GM19099 (cell line): ENCODE measurements around the gene STAC.

Experiments used
- POLR2A ChIP-seq: IDR thresholded peaks from 3 replicates; pipeline ENCODE4 v1.6.1; 2011; ENCODE audit warnings: low read depth; ENCODE audit not compliant: insufficient read length; ENCODE audit errors: extremely low read depth

Gene STAC

DNA sequence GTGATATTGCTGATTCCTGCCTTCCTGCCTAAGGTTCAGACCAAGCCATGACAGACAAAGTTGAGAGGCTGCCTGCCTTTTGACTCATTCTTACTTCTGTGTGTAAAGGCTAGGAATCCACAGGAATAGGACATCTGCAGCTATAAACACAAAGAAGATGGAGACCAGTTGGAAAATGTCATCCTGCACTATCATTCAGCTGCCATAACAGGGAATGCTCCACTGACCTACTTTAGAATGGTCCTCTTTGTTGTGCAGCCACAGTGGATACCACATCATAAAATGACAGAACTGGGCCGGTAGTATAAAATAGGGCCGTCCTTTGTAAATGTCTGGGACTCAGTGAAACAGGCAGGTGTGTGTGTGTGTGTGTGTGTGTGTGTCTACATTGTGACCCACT lies 75.1 kb downstream of the STAC start:
- TF ChIP-seq POLR2A: no peak

GRCh38 chr3:36456784-36457183 lies 76.5 kb downstream of the STAC start:
- no peak for TF ChIP-seq POLR2A

- TF ChIP-seq POLR2A: no peak
Observed at GRCh38 chr3:36457667-36458066, 77.4 kb downstream of the STAC start.

GRCh38 chr3:36459177-36459576 lies 78.9 kb downstream of the STAC start:
- TF ChIP-seq POLR2A: no peak

- TF ChIP-seq POLR2A: no peak
Observed at GRCh38 chr3:36461597-36461996, 81.3 kb downstream of the STAC start.

GRCh38 chr3:36475558-36475957 lies 95.3 kb downstream of the STAC start:
- TF ChIP-seq POLR2A: no peak

DNA sequence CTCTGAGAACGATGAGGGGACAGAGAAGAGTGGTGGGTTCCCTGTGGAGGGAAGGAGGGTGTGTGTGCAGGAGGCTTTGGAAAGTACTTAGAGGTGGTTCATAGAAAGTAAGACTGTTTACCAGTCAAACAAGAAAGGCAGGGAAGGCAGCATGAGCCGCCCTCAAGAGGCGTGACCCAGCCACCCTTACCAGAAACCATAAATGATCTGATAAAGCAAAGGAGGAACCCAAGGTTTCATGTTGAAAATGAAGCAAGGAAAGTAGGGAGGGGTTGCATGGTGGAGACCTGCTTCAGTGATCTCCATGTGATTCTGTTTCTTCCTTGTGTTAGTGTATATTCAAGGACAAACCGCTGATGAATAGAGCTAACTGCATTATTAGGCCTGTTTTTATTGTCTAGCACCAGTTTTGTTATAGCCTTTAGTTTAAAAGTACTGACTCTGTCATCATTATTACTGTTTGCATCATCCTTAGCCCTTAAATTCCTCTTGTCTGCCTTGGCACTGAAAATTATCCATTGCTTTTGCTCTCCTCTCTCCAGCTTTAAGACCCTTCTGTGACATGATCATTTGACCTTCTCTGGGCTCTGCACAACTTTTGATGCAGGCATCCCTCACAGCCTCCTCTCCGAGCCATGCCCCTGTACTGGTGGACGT lies 96.1 kb downstream of the STAC start:
- no peak for TF ChIP-seq POLR2A

DNA sequence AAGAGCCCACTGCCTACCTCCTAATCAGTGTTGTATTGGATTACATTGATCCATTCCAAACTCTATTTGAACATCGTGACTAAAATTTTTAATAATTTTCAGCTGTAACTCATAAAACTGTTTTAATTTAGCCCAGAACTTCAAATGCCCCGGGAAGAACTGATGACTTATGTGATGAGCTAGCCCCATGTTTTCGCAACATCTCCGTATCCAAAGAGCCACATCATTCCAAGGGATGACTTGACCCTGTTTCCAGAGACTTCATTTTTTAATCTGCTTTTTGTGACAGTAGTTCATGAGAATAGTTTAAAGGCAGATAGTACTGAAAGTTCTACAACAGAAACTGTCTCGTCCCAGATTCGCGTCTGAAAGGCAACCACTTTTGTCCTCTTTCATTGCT lies 97.4 kb downstream of the STAC start:
- TF ChIP-seq POLR2A: no peak

DNA sequence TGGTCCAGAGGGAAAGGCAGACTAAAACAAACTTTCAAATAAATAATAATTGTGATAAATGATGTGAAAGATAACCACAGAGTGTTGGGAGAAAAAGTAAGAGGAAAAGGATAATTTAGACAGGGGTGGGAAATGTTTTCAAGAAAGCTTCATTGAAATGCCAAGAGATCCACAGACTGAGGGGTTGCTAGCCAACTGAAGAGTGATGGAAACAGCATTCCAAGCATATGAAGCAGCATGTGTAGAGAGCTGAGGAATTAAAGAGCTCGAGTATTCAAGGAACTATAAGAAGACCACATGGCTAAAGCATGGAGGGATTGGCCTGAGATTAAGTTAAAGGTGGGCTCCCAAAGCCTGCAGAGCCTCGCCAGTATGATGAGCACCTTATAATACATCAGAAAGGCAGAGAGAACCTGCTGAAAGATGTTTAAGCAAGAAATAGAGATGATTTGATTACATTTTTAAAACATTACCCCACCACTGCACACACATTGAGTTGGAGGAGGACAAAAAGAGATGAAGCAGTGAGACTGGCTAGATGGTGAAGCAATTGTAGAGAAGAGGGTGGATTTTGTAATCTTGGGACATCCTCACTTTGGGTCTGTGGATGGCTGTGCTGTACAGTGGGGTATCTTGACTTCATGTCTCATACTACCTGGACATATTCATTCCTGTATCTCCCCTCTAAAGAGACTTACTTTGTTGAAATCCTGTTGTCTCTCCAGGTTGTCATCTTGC lies 100.8 kb downstream of the STAC start:
- no peak for TF ChIP-seq POLR2A

GRCh38 chr3:36482256-36482655 lies 102.0 kb downstream of the STAC start:
- TF ChIP-seq POLR2A: no peak

DNA sequence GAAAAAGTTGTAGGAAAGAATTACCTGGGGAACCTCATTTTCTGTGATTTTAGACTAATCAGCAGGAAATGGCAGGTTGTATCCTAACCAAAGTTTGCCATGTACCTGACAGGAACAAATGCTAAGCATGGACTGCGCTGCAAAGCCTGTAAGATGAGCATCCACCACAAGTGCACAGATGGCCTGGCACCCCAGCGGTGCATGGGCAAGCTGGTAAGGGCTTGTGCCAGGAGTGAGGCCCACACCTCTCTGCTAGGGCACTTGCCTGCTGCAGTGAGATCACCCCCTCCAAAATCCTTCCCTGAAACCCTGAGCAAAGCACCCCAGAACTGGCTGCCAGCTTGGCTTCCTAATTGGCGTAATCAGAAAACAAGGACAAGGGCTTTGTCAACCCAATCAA lies 102.6 kb downstream of the STAC start:
- TF ChIP-seq POLR2A: no peak

GRCh38 chr3:36483709-36484108 lies 103.4 kb downstream of the STAC start:
- TF ChIP-seq POLR2A: no peak

- TF ChIP-seq POLR2A: no peak
Observed at GRCh38 chr3:36484386-36484785, 104.1 kb downstream of the STAC start.

- TF ChIP-seq POLR2A: no peak
Observed at GRCh38 chr3:36486009-36486795, 105.9 kb downstream of the STAC start.

DNA sequence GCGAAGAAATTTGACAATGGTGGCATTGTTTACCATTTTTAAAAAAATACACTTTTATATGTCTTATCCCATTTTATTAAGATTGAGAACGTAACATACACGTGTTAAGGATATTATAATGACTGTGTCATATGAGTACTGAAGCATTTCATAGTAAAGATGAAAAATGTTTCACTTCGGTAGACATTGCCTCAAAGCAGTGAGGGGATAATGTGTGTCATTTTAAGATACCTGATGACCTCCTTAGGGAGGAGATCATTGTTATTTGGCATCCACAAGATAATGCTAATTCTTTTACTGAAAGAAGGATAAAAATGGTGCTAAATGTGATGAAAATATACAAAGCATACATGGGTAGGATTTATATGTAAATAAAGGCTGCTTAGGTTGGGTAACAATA lies 107.3 kb downstream of the STAC start:
- TF ChIP-seq POLR2A: no peak

DNA sequence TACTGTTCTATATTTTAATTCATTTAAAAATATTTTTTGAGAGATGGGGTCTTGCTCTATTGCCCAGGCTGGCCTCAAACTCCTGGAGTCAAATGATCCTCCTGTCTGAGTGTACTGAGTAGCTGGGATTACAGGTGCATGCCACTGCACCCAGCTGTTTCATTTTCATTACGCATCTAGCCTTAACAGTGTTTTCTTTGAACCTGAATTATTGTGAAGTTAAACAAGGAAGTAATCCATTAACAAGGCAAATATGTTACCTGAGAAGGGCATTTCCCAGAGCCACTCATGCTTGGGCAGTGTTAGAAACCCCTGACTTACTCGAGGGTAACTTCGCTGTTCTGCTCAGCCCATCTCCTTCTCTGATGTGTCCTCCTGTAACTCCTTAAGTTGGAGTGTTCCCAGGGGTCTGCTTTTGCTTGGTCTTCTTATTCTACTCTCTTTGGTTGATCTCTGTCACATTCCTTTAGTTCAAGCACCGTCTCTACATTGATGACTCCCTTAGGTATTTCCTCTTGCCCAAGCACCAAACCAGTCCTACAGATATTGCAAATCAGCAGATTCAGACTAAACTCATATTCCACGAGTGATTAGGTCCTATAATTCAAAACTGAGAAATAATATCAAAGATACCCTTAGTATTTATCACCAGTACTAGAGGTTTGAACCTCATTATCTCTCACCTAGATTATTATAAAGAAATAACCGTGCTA lies 107.9 kb downstream of the STAC start:
- TF ChIP-seq POLR2A: no peak

DNA sequence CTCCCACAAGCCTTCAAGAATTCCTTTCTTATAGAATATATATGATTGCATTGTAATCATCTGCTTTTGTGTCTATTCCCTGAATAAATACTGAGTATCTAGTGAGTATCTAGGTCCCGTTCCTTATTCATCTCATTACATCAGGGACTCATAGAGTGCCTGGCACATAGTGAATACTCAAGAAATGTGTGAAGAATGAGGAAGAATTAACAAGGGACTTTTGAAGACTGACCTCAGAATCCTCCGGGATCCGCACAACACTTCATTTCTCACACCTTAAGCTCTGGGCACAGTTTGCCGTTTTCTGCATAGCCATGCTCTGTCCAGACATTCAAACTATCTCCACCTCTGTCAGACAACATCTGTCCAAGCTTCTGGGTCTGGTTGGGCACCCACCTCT lies 108.8 kb downstream of the STAC start:
- no peak for TF ChIP-seq POLR2A
